Liver (tissue), 9 donors: ENCODE results near the gene ASZ1. TPM values are rescaled to one million over a fixed set of nuclear protein-coding genes. Genes with fewer than 3 reads are reported as not detected.

Experiments
- DNase-seq: peaks from one replicate; pipeline ENCODE4 v3.0.0-alpha.2; 2017; ENCODE audit warnings: low spot score
- H3K27ac ChIP-seq, 2 donors: one replicate each; pipeline ENCODE4 v1.7.0; 2013; ENCODE audit warnings: inconsistent platforms in 2 of 2, low read length in 2 of 2, control low read depth in 1 of 2, low read depth in 1 of 2, mild to moderate bottlenecking in 1 of 2
- H3K27me3 ChIP-seq, 4 donors: one replicate each; pipeline versions ENCODE4 v1.6.1 to v1.7.0; 2013; ENCODE audit warnings: low read length in 3 of 4, inconsistent platforms in 1 of 4, mild to moderate bottlenecking in 1 of 4, moderate library complexity in 1 of 4; ENCODE audit not compliant: control insufficient read depth in 4 of 4, insufficient read depth in 4 of 4
- H3K36me3 ChIP-seq, 4 donors: one replicate each; pipeline versions ENCODE4 v1.6.1 to v1.7.0; 2013; ENCODE audit warnings: low read length in 3 of 4, mild to moderate bottlenecking in 3 of 4, low read depth in 1 of 4, moderate library complexity in 1 of 4; ENCODE audit not compliant: control insufficient read depth in 4 of 4, insufficient read depth in 3 of 4
- H3K4me1 ChIP-seq, 4 donors: one replicate each; pipeline versions ENCODE4 v1.6.1 to v1.7.0; 2013; ENCODE audit warnings: low read length in 3 of 4, mild to moderate bottlenecking in 3 of 4, moderate library complexity in 1 of 4; ENCODE audit not compliant: control insufficient read depth in 4 of 4, insufficient read depth in 4 of 4
- H3K4me3 ChIP-seq, 3 donors: one replicate each; pipeline versions ENCODE4 v1.6.1 to v1.7.0; 2013; ENCODE audit warnings: low read length in 3 of 3, control low read depth in 1 of 3, low read depth in 1 of 3, mild to moderate bottlenecking in 1 of 3
- H3K9ac ChIP-seq, 2 donors: one replicate each; pipeline ENCODE4 v1.7.0; 2013; ENCODE audit warnings: low read length in 2 of 2, mild to moderate bottlenecking in 2 of 2, moderate library complexity in 2 of 2, control low read depth in 1 of 2, low read depth in 1 of 2
- H3K9me3 ChIP-seq, 4 donors: one replicate each; pipeline versions ENCODE4 v1.6.1 to v1.7.0; 2013; ENCODE audit warnings: low read length in 3 of 4; ENCODE audit not compliant: control insufficient read depth in 4 of 4
- ATF3 ChIP-seq: IDR thresholded peaks from 2 replicates; pipeline ENCODE4 v1.6.1; 2016; ENCODE audit warnings: antibody characterized with exemption
- CTCF ChIP-seq: fragments of 150-350 bp; IDR thresholded peaks from 2 replicates; pipeline ENCODE4 v1.5.1; 2017; ENCODE audit warnings: improper control_type of control experiment, low read depth, low read length; ENCODE audit not compliant: missing input control
- EGR1 ChIP-seq, 2 donors: IDR thresholded peaks; 2 replicates each; pipeline ENCODE4 v1.6.1; 2016 to 2018; ENCODE audit warnings: antibody characterized with exemption in 2 of 2, low read depth in 2 of 2
- FOXA1 ChIP-seq: IDR thresholded peaks from 2 replicates; pipeline ENCODE4 v1.6.1; 2016; ENCODE audit warnings: antibody characterized with exemption
- FOXA2 ChIP-seq: IDR thresholded peaks from 2 replicates; pipeline ENCODE4 v1.6.1; 2016; ENCODE audit warnings: antibody characterized with exemption
- GABPA ChIP-seq, 2 donors: IDR thresholded peaks in 1 of 2; conservative IDR thresholded peaks in 1 of 2; 2 replicates each; pipeline ENCODE4 v1.6.1; 2016; ENCODE audit warnings: antibody characterized with exemption in 2 of 2, mild to moderate bottlenecking in 1 of 2, moderate library complexity in 1 of 2
- HNF4G ChIP-seq: IDR thresholded peaks from 2 replicates; pipeline ENCODE4 v1.6.1; 2016; ENCODE audit warnings: antibody characterized with exemption
- JUND ChIP-seq, 2 donors: IDR thresholded peaks; 2 replicates each; pipeline ENCODE4 v1.6.1; 2016; ENCODE audit warnings: antibody characterized with exemption in 2 of 2
- NR2F2 ChIP-seq: IDR thresholded peaks from 2 replicates; pipeline ENCODE4 v1.6.1; 2016; ENCODE audit warnings: antibody characterized with exemption
- RAD21 ChIP-seq, 2 donors: IDR thresholded peaks; 2 replicates each; pipeline ENCODE4 v1.6.1; 2016; ENCODE audit warnings: antibody characterized with exemption in 2 of 2, mild to moderate bottlenecking in 2 of 2
- REST ChIP-seq: IDR thresholded peaks from 2 replicates; pipeline ENCODE4 v1.6.1; 2016; ENCODE audit warnings: antibody characterized with exemption, mild to moderate bottlenecking
- RXRA ChIP-seq, 2 donors: IDR thresholded peaks; 2 replicates each; pipeline ENCODE4 v1.6.1; 2017 to 2018; ENCODE audit warnings: antibody characterized with exemption in 2 of 2, mild to moderate bottlenecking in 1 of 2
- SP1 ChIP-seq: IDR thresholded peaks from 2 replicates; pipeline ENCODE4 v1.6.1; 2018; ENCODE audit warnings: antibody characterized with exemption, mild to moderate bottlenecking
- TAF1 ChIP-seq: conservative IDR thresholded peaks from 2 replicates; pipeline ENCODE4 v1.6.1; 2016; ENCODE audit warnings: antibody characterized with exemption, mild to moderate bottlenecking
- YY1 ChIP-seq: IDR thresholded peaks from 2 replicates; pipeline ENCODE4 v1.6.1; 2016; ENCODE audit warnings: antibody characterized with exemption, mild to moderate bottlenecking
- ZBTB33 ChIP-seq: IDR thresholded peaks from 2 replicates; pipeline ENCODE4 v1.6.1; 2016; ENCODE audit warnings: antibody characterized with exemption
- WGBS: extraction: QIAGEN DNeasy Blood & Tissue Kit; methylation state at CpG from one replicate; pipeline ENCODE4 v1.1.7; 2013; 5-methylcytosine and 5-hydroxymethylcytosine counted together
- polyA plus RNA-seq, 2 donors: library from polyadenylated mRNA; stranded (reverse) in 1 of 2; unstranded in 1 of 2; fragments of 200-250 nt in 1 of 2; fragments of >200 nt in 1 of 2; fragmentation: Nextera tagmentation in 1 of 2; extraction: Ambion mirVana in 1 of 2; gene quantifications; one replicate each; pipeline versions ENCODE4 v1.2.1 to v1.2.3, GENCODE V29; 2013 to 2015
- total RNA-seq, 2 donors: library from RNA; depleted of rRNA; stranded (reverse); fragments of >200 nt; gene quantifications; one replicate each; pipeline ENCODE4 v1.2.3, GENCODE V29; 2014
- donor health status: healthy.
- donor health status: healthy.
- donor health status: healthy.
- donor health status: healthy.
- donor health status: healthy.

The ASZ1 gene
- total and polyA plus RNA-seq, 4 donors, result 0.08 TPM; not detected in 3

- Histone ChIP-seq H3K9ac (no peak overlapping the region), H3K9me3 (no peaks in the 10 kb centered on the region), H3K4me1 (no peaks in the 10 kb centered on the region), H3K27ac (no peak overlapping the region), H3K4me3 (no peak overlapping the region), H3K27me3 (peaks cover 0 to 8% (median 0%) of the 10 kb centered on the region in 4 donors), H3K36me3 (no peaks in the 10 kb centered on the region)
- 85% methylated on average over 6 of the region's 6 CpGs for WGBS
- TF ChIP-seq HNF4G, result no peak
- TF ChIP-seq REST, result no peak
- no peak for TF ChIP-seq GABPA (IDR thresholded peaks at IDR 0.05 in 1 of 2, conservative IDR thresholded peaks at IDR 0.05 in 1 of 2)
- no peak for TF ChIP-seq JUND (IDR thresholded peaks at IDR 0.05)
- TF ChIP-seq CTCF, result no peak
- no peak for TF ChIP-seq ATF3
- no peak for TF ChIP-seq ZBTB33
- no peak for DNase-seq
These were observed 79.8 kb downstream of the ASZ1 start for GRCh38 chr7:117347480-117347879.

- no peaks in the 10 kb centered on the region for H3K9me3 ChIP-seq
- DNase-seq, result no peak
- H3K36me3 ChIP-seq, result no peaks in the 10 kb centered on the region
- no peaks in the 10 kb centered on the region for H3K4me1 ChIP-seq
- H3K27me3 ChIP-seq, result peaks cover 0 to 5% (median 0%) of the 10 kb centered on the region in 4 donors
- no peak overlapping the region for H3K4me3 ChIP-seq
- no peak overlapping the region for H3K27ac ChIP-seq
- H3K9ac ChIP-seq, result no peak overlapping the region
- no peak for TF ChIP-seq EGR1 (IDR thresholded peaks at IDR 0.05; ENCODE audit: low read depth in 2 of 2)
- TF ChIP-seq ATF3, result no peak
- TF ChIP-seq RAD21 (IDR thresholded peaks at IDR 0.05), result no peak
- TF ChIP-seq ZBTB33, result no peak
- no peak for TF ChIP-seq SP1
- TF ChIP-seq YY1, result no peak
- TF ChIP-seq JUND (IDR thresholded peaks at IDR 0.05), result no peak
- TF ChIP-seq FOXA2, result no peak
- TF ChIP-seq NR2F2, result no peak
- TF ChIP-seq CTCF, result no peak
- TF ChIP-seq FOXA1, result no peak
- no peak for TF ChIP-seq TAF1
- no peak for TF ChIP-seq HNF4G
- no peak for TF ChIP-seq RXRA (IDR thresholded peaks at IDR 0.05)
- TF ChIP-seq REST, result no peak
These were observed 81.1 kb downstream of the ASZ1 start for GRCh38 chr7:117346161-117346560.
